Tibial nerve (tissue), 4 donors: ENCODE measurements around the gene LZTR1. TPM values are rescaled to one million over a fixed set of nuclear protein-coding genes. Genes with fewer than 3 reads are reported as not detected.

Experiments used
- DNase-seq, 2 donors: peaks; one replicate each; pipeline ENCODE4 v3.0.0-alpha.2; 2019; ENCODE audit warnings: low spot score in 2 of 2
- H3K27ac ChIP-seq, 4 donors: fragments of 200-600 bp; sonication (generic) in 3 of 4; one replicate each; pipeline ENCODE4 v1.5.1; 2017 to 2019; ENCODE audit warnings: mild to moderate bottlenecking in 1 of 4
- H3K27me3 ChIP-seq, 2 donors: fragments of 200-600 bp; sonication (generic) in 1 of 2; one replicate each; pipeline versions ENCODE4 v1.5.1 to v1.6.0; 2017 to 2019
- H3K36me3 ChIP-seq, 3 donors: fragments of 200-600 bp; sonication (generic); one replicate each; pipeline ENCODE4 v1.5.1; 2018 to 2019
- H3K4me1 ChIP-seq, 4 donors: fragments of 200-600 bp; sonication (generic) in 3 of 4; one replicate each; pipeline ENCODE4 v1.5.1; 2017 to 2019
- H3K4me3 ChIP-seq, 4 donors: fragments of 200-600 bp; sonication (generic) in 3 of 4; one replicate each; pipeline ENCODE4 v1.5.1; 2017 to 2019; ENCODE audit warnings: mild to moderate bottlenecking in 1 of 4, moderate library complexity in 1 of 4
- H3K9me3 ChIP-seq, 4 donors: fragments of 200-600 bp; sonication (generic) in 3 of 4; one replicate each; pipeline ENCODE4 v1.5.1; 2017 to 2019
- EP300 ChIP-seq, 2 donors: sonication (generic); formaldehyde crosslinking; IDR thresholded peaks; one replicate each; pipeline ENCODE4 v1.6.1; 2017; ENCODE audit warnings: antibody characterized with exemption in 2 of 2, mild to moderate bottlenecking in 1 of 2
- POLR2A ChIP-seq, 2 donors: fragments of 450-650 bp; IDR thresholded peaks; one replicate each; pipeline ENCODE4 v1.6.1; 2017; ENCODE audit warnings: antibody characterized with exemption in 2 of 2, mild to moderate bottlenecking in 2 of 2, moderate library complexity in 2 of 2
- WGBS, 2 donors: methylation state at CpG; one replicate each; pipeline ENCODE4 v1.1.5; 2018; 5-methylcytosine and 5-hydroxymethylcytosine counted together
- total RNA-seq, 4 donors: library from RNA; depleted of rRNA; stranded (reverse); fragments of >200 nt; gene quantifications; one replicate each; pipeline ENCODE4 v1.1.0, GENCODE V29; 2016
- TF ChIP-seq, protein P1 (sequence below), 5 experiments: fragments of 200-600 bp in 3 of 5; fragments of 450-650 bp in 2 of 5; sonication (generic) in 3 of 5; IDR thresholded peaks; one replicate each; pipeline ENCODE4 v1.5.1; 2016 to 2019; ENCODE audit warnings: antibody characterized with exemption in 5 of 5, mild to moderate bottlenecking in 3 of 5, moderate library complexity in 2 of 5

LZTR1 gene
- total RNA-seq, 4 donors from 2014 or later, result 59.8 to 127 (median 66.5) TPM

DNA sequence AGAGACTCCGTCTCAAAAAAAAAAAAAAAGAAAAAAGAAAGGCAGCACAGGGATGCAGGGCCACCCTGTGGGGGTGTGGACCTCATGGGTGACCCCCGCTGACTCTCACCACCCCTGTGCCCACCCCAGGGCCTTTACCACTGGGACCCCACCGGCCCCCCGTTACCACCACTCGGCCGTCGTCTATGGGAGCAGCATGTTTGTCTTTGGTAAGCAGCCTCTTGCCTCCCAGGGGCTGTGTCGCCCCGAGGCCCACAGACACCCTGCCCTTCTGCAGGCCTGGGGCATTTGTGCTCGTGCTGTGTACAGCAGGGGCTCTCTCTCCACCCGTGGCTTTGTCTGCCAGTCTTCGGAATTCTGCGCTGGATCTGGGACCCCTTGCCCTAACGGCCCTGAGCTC, 5.3 kb downstream of the LZTR1 start:
- peaks cover 0 to 82% (median 4%) of the 10 kb centered on the region in 3 donors for H3K36me3 ChIP-seq
- no peak overlapping the region for H3K4me3 ChIP-seq
- H3K9me3 ChIP-seq, result no peaks in the 10 kb centered on the region
- H3K4me1 ChIP-seq, result peaks cover 0 to 25% (median 10%) of the 10 kb centered on the region in 4 donors
- no peak overlapping the region for H3K27ac ChIP-seq
- WGBS, 2 donors, result 88 to 90% methylated on average over 14 of the region's 14 CpGs
- H3K27me3 ChIP-seq, result no peaks in the 10 kb centered on the region
- no peak for DNase-seq
- no peak for TF ChIP-seq EP300 (IDR thresholded peaks at IDR 0.05)
- no peak for TF ChIP-seq POLR2A (IDR thresholded peaks at IDR 0.05)
- TF ChIP-seq, protein P1, sequence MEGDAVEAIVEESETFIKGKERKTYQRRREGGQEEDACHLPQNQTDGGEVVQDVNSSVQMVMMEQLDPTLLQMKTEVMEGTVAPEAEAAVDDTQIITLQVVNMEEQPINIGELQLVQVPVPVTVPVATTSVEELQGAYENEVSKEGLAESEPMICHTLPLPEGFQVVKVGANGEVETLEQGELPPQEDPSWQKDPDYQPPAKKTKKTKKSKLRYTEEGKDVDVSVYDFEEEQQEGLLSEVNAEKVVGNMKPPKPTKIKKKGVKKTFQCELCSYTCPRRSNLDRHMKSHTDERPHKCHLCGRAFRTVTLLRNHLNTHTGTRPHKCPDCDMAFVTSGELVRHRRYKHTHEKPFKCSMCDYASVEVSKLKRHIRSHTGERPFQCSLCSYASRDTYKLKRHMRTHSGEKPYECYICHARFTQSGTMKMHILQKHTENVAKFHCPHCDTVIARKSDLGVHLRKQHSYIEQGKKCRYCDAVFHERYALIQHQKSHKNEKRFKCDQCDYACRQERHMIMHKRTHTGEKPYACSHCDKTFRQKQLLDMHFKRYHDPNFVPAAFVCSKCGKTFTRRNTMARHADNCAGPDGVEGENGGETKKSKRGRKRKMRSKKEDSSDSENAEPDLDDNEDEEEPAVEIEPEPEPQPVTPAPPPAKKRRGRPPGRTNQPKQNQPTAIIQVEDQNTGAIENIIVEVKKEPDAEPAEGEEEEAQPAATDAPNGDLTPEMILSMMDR (IDR thresholded peaks at IDR 0.05), result no peak

- 84 to 85% methylated on average over 16 of the region's 16 CpGs for WGBS, 2 donors
- no peaks in the 10 kb centered on the region for H3K9me3 ChIP-seq
- no peak overlapping the region for H3K27ac ChIP-seq
- TF ChIP-seq, protein P1 (IDR thresholded peaks at IDR 0.05), result no peak
- TF ChIP-seq EP300 (IDR thresholded peaks at IDR 0.05) (no peak), POLR2A (IDR thresholded peaks at IDR 0.05) (no peak)
- peaks cover 3 to 95% (median 4%) of the 10 kb centered on the region in 3 donors for H3K36me3 ChIP-seq
- H3K4me1 ChIP-seq, result peaks cover 0 to 12% (median under 1%) of the 10 kb centered on the region in 4 donors
- H3K4me3 ChIP-seq, result no peak overlapping the region
- no peaks in the 10 kb centered on the region for H3K27me3 ChIP-seq
- no peak for DNase-seq
Observed at GRCh38 chr22:20988573-20989322, 6.7 kb downstream of the LZTR1 start.

GRCh38 chr22:20989323-20990138, 7.4 kb downstream of the LZTR1 start:
- peaks cover 3 to 95% (median 4%) of the 10 kb centered on the region in 3 donors for H3K36me3 ChIP-seq
- no peak overlapping the region for H3K27ac ChIP-seq
- no peaks in the 10 kb centered on the region for H3K27me3 ChIP-seq
- peaks cover 0 to 6% (median 0%) of the 10 kb centered on the region in 4 donors for H3K4me1 ChIP-seq
- no peak for DNase-seq
- no peak for TF ChIP-seq POLR2A (IDR thresholded peaks at IDR 0.05)
- no peak for TF ChIP-seq EP300 (IDR thresholded peaks at IDR 0.05)
- TF ChIP-seq, protein P1 (IDR thresholded peaks at IDR 0.05), result no peak
- 63 to 64% methylated on average over 14 to 17 of the region's 17 CpGs for WGBS, 2 donors
- H3K4me3 ChIP-seq, result no peak overlapping the region
- no peaks in the 10 kb centered on the region for H3K9me3 ChIP-seq

DNA sequence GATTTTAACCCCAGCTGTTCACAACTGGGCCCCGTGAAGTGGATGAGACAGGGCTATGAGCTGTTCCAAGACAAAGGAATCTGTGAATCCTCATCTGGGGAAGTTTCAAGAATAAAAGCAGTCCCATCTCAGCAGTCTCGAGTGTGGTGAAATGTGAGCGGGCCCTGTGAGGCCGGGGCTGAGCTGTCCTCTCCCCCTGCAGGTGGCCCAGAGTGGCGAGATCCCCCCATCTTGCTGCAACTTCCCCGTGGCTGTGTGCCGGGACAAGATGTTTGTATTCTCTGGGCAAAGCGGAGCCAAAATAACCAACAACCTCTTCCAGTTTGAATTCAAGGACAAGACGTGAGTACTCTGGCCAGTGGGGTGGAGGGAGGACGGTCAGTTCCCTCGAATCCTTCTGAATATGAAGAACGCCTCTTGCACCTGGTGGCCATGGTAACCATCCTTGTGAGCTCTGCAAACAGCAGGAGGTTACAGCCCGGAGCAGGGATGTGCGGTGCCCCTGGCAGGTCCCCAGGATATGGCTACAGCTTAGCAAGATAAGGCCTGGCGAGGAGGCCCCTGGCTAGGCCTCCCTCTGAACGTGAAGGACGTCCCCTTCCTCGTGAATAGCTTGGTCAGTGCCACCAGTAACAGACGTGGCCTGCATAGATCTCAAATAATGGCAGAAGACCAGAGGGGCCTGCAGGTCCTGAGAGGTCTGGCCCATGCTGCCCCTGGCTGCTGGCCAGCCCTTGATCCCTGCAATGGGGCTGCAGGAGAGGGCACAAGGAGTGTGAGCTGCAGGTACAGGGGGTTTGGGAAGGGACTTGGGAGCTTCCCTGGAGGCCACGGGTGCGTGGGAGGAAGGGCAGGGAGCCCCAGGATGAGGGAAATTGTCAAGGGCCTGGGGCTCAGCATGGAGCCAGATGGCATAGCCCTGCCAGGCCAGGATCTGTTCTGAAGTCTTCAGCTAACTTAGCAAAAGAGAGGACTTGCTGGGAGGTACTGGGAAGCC, 8.4 kb downstream of the LZTR1 start:
- WGBS, 2 donors, result 78 to 84% methylated on average over 21 of the region's 21 CpGs
- peaks cover 3 to 96% (median 4%) of the 10 kb centered on the region in 3 donors for H3K36me3 ChIP-seq

More for the DNA sequence above, 8.4 kb downstream of the LZTR1 start:
- TF ChIP-seq POLR2A (IDR thresholded peaks at IDR 0.05), result no peak
- TF ChIP-seq EP300 (IDR thresholded peaks at IDR 0.05), result no peak
- TF ChIP-seq, protein P1 (IDR thresholded peaks at IDR 0.05), result no peak
- H3K27ac ChIP-seq, result no peak overlapping the region
- H3K9me3 ChIP-seq, result no peaks in the 10 kb centered on the region
- H3K4me1 ChIP-seq, result no peaks in the 10 kb centered on the region
- no peak overlapping the region for H3K4me3 ChIP-seq
- no peaks in the 10 kb centered on the region for H3K27me3 ChIP-seq
- DNase-seq, result no peak
